HL-60 (cell line): ENCODE measurements around the gene TSPAN18.

Source experiments
- DNase-seq, 2 experiments: peaks; one replicate each; pipeline ENCODE4 v3.0.0-alpha.2; 2010 to 2020; ENCODE audit warnings: low read depth in 1 of 2, low spot score in 1 of 2
- H3K27ac ChIP-seq: fragments of 250-450 bp; sonication (Bioruptor Pico); replicated peaks from 2 replicates; pipeline ENCODE4 v1.5.1; 2020; ENCODE audit warnings: mild to moderate bottlenecking, moderate library complexity
- H3K27me3 ChIP-seq: fragments of 250-450 bp; sonication (Bioruptor Pico); 2 replicates; pipeline ENCODE4 v1.5.1; 2021; ENCODE audit warnings: mild to moderate bottlenecking, moderate library complexity; ENCODE audit not compliant: insufficient read depth, poor library complexity, severe bottlenecking
- H3K4me3 ChIP-seq: replicated peaks from 2 replicates; pipeline ENCODE4 v1.5.1; 2011; ENCODE audit warnings: mild to moderate bottlenecking, control low read depth, low read length; ENCODE audit not compliant: insufficient read depth
- CTCF ChIP-seq: IDR thresholded peaks from one replicate; pipeline ENCODE4 v1.5.1; 2011; ENCODE audit warnings: low read length, control low read depth, inconsistent platforms; ENCODE audit not compliant: insufficient read depth
- GABPA ChIP-seq: IDR thresholded peaks from 2 replicates; pipeline ENCODE4 v1.6.1; 2012; ENCODE audit warnings: low read depth
- POLR2AphosphoS5 ChIP-seq: IDR thresholded peaks from 2 replicates; pipeline ENCODE4 v1.6.1; 2012; ENCODE audit warnings: low read depth
- REST ChIP-seq: IDR thresholded peaks from 2 replicates; pipeline ENCODE4 v1.6.1; 2012; ENCODE audit warnings: low read depth; ENCODE audit not compliant: insufficient replicate concordance
- SPI1 ChIP-seq: IDR thresholded peaks from 2 replicates; pipeline ENCODE4 v1.6.1; 2012; ENCODE audit warnings: low read depth, mild to moderate bottlenecking, borderline replicate concordance

Gene TSPAN18

GRCh38 chr11:44773351-44773965, 46.7 kb downstream of the TSPAN18 start:
- H3K27ac ChIP-seq: no peak overlapping the region
- no peak for TF ChIP-seq CTCF
- no peak for TF ChIP-seq REST
- TF ChIP-seq POLR2AphosphoS5: no peak
- TF ChIP-seq SPI1: no peak
- no peak for TF ChIP-seq GABPA
- H3K4me3 ChIP-seq: no peak overlapping the region
- no peak for DNase-seq
- H3K27me3 ChIP-seq: peaks cover 3% of the 10 kb centered on the region

- H3K4me3 ChIP-seq: no peak overlapping the region
- H3K27ac ChIP-seq: no peak overlapping the region
- no peak for DNase-seq
- peaks cover 3% of the 10 kb centered on the region for H3K27me3 ChIP-seq
- TF ChIP-seq GABPA (no peak), SPI1 (no peak), CTCF (no peak), POLR2AphosphoS5 (no peak), REST (no peak)
Measured at GRCh38 chr11:44774108-44774507, 47.3 kb downstream of the TSPAN18 start.

GRCh38 chr11:44774731-44775130, 48.0 kb downstream of the TSPAN18 start:
- TF ChIP-seq REST (no peak), SPI1 (no peak), GABPA (no peak), CTCF (no peak), POLR2AphosphoS5 (no peak)
- Histone ChIP-seq H3K27me3 (peaks cover 3% of the 10 kb centered on the region), H3K27ac (no peak overlapping the region), H3K4me3 (no peak overlapping the region)
- DNase-seq: no peak
